Neural progenitor cell (in vitro differentiated cells): Measurements from ENCODE around the gene ZNF558. TPM values are rescaled to one million over a fixed set of nuclear protein-coding genes. Genes with fewer than 3 reads are reported as not detected.

Source experiments
- DNase-seq: peaks from one replicate; pipeline ENCODE4 v3.0.0-alpha.2; 2016; ENCODE audit warnings: low spot score
- H2AFZ ChIP-seq: fragments of 200-600 bp; sonication (generic); replicated peaks from 2 replicates; pipeline ENCODE4 v1.6.1; 2016; ENCODE audit warnings: antibody characterized with exemption
- H3F3A ChIP-seq: fragments of 200-600 bp; sonication (generic); 2 replicates; pipeline ENCODE4 v1.6.1; 2016; ENCODE audit warnings: antibody characterized with exemption, low read depth
- H3K27ac ChIP-seq: fragments of 200-600 bp; sonication (generic); 2 replicates; pipeline ENCODE4 v1.5.1; 2016; ENCODE audit warnings: mild to moderate bottlenecking
- H3K27me3 ChIP-seq: fragments of 200-600 bp; sonication (generic); 2 replicates; pipeline ENCODE4 v1.6.1; 2016; ENCODE audit warnings: mild to moderate bottlenecking, moderate library complexity
- H3K36me3 ChIP-seq: fragments of 200-600 bp; sonication (generic); 2 replicates; pipeline ENCODE4 v1.5.1; 2016
- H3K4me1 ChIP-seq: fragments of 200-600 bp; sonication (generic); 2 replicates; pipeline ENCODE4 v1.6.1; 2016; ENCODE audit warnings: mixed run types
- H3K4me2 ChIP-seq: fragments of 200-600 bp; sonication (generic); 2 replicates; pipeline ENCODE4 v1.6.1; 2016
- H3K4me3 ChIP-seq: fragments of 200-600 bp; sonication (generic); 2 replicates; pipeline ENCODE4 v1.5.1; 2016
- H3K79me2 ChIP-seq: fragments of 200-600 bp; sonication (generic); 2 replicates; pipeline ENCODE4 v1.6.1; 2016; ENCODE audit warnings: low read depth
- H3K9ac ChIP-seq: fragments of 200-600 bp; sonication (generic); 2 replicates; pipeline ENCODE4 v1.6.1; 2016
- H3K9me3 ChIP-seq: fragments of 200-600 bp; sonication (generic); 2 replicates; pipeline ENCODE4 v1.5.1; 2016; ENCODE audit warnings: low read depth
- H4K20me1 ChIP-seq: fragments of 200-600 bp; sonication (generic); 2 replicates; pipeline ENCODE4 v1.6.1; 2016; ENCODE audit warnings: low read depth
- H3K27ac Mint-ChIP-seq: 3 replicates; pipeline ENCODE4 v1.8.0; 2021; ENCODE audit warnings: mixed read lengths
- H3K27me3 Mint-ChIP-seq: 2 replicates; pipeline ENCODE4 v1.8.0; 2022; ENCODE audit warnings: low read depth, mild to moderate bottlenecking, inconsistent platforms, moderate library complexity, mixed read lengths; ENCODE audit not compliant: insufficient read depth
- H3K36me3 Mint-ChIP-seq: 3 replicates; pipeline ENCODE4 v1.8.0; 2021; ENCODE audit warnings: mixed read lengths
- H3K4me1 Mint-ChIP-seq: 3 replicates; pipeline ENCODE4 v1.8.0; 2021; ENCODE audit warnings: mixed read lengths
- H3K4me3 Mint-ChIP-seq: 3 replicates; pipeline ENCODE4 v1.8.0; 2021; ENCODE audit warnings: mild to moderate bottlenecking, moderate library complexity, mixed read lengths
- H3K9me3 Mint-ChIP-seq: 3 replicates; pipeline ENCODE4 v1.8.0; 2020; ENCODE audit warnings: mixed read lengths
- CTCF ChIP-seq: fragments of 200-600 bp; sonication (generic); IDR thresholded peaks from 2 replicates; pipeline ENCODE4 v1.5.1; 2017; ENCODE audit warnings: antibody characterized with exemption, mild to moderate bottlenecking
- EZH2 ChIP-seq: fragments of 200-600 bp; sonication (generic); IDR thresholded peaks from 2 replicates; pipeline ENCODE4 v1.6.1; 2017; ENCODE audit warnings: antibody characterized with exemption, mild to moderate bottlenecking, moderate library complexity
- EZH2phosphoT487 ChIP-seq: fragments of 200-600 bp; sonication (generic); IDR thresholded peaks from 2 replicates; pipeline ENCODE4 v1.6.1; 2017; ENCODE audit warnings: antibody characterized with exemption
- total RNA-seq: library from RNA; depleted of rRNA; stranded (reverse); fragments of >200 nt; gene quantifications from 2 replicates; pipeline ENCODE4 v1.2.3, GENCODE V29; 2015; ENCODE audit warnings: low replicate concordance

ZNF558 gene
- total RNA-seq, 1 donor from 2014 or later = 59.4 TPM

- Histone ChIP-seq H3K27ac (no peak overlapping the region), H3F3A (peaks cover 5% of the 10 kb centered on the region), H3K4me3 (peak overlapping the region; percentile 85), H2AFZ (peak overlapping the region; percentile 100), H3K79me2 (no peaks in the 10 kb centered on the region), H3K4me1 (no peaks in the 10 kb centered on the region), H3K27me3 (no peaks in the 10 kb centered on the region), H3K9me3 (peaks cover 5% of the 10 kb centered on the region), H3K4me2 (peak overlapping the region; percentile 87), H4K20me1 (no peaks in the 10 kb centered on the region), H3K36me3 (no peaks in the 10 kb centered on the region), H3K9ac (peak overlapping the region; percentile 67)
- H3K36me3 Mint-ChIP-seq = peaks cover 26% of the 10 kb centered on the region
- TF ChIP-seq EZH2 = no peak
- TF ChIP-seq EZH2phosphoT487 = no peak
- no peak for TF ChIP-seq CTCF
- H3K4me3 Mint-ChIP-seq = peak overlapping the region; percentile 92
- H3K4me1 Mint-ChIP-seq = peaks cover 7% of the 10 kb centered on the region
- peak; percentile 3 for DNase-seq
- no peak overlapping the region for H3K27ac Mint-ChIP-seq
- peaks cover 4% of the 10 kb centered on the region for H3K27me3 Mint-ChIP-seq
- peaks cover 9% of the 10 kb centered on the region for H3K9me3 Mint-ChIP-seq
These were observed 731 bp downstream of the ZNF558 start for GRCh38 chr19:8831373-8831772.

- TF ChIP-seq EZH2phosphoT487 (no peak), EZH2 (no peak), CTCF (no peak)
- Histone ChIP-seq H3F3A (no peaks in the 10 kb centered on the region), H4K20me1 (no peaks in the 10 kb centered on the region), H3K27ac (no peak overlapping the region), H2AFZ (no peak overlapping the region), H3K36me3 (no peaks in the 10 kb centered on the region), H3K4me2 (no peak overlapping the region), H3K9me3 (no peaks in the 10 kb centered on the region), H3K4me3 (no peak overlapping the region), H3K9ac (no peak overlapping the region), H3K27me3 (no peaks in the 10 kb centered on the region), H3K4me1 (no peaks in the 10 kb centered on the region), H3K79me2 (no peaks in the 10 kb centered on the region)
- H3K27ac Mint-ChIP-seq = no peak overlapping the region
- H3K4me1 Mint-ChIP-seq = peaks cover 7% of the 10 kb centered on the region
- no peak overlapping the region for H3K4me3 Mint-ChIP-seq
- peaks cover 18% of the 10 kb centered on the region for H3K9me3 Mint-ChIP-seq
- H3K36me3 Mint-ChIP-seq = peaks cover 56% of the 10 kb centered on the region
- no peak for DNase-seq
- peaks cover 7% of the 10 kb centered on the region for H3K27me3 Mint-ChIP-seq
These were observed 4.8 kb downstream of the ZNF558 start for GRCh38 chr19:8827277-8827676.

GRCh38 chr19:8826371-8826770 lies 5.7 kb downstream of the ZNF558 start:
- Histone ChIP-seq H3K4me1 (no peaks in the 10 kb centered on the region), H3K4me3 (no peak overlapping the region), H3K79me2 (no peaks in the 10 kb centered on the region), H3K9me3 (no peaks in the 10 kb centered on the region), H3K9ac (no peak overlapping the region), H3K4me2 (no peak overlapping the region), H3K36me3 (no peaks in the 10 kb centered on the region), H3F3A (no peaks in the 10 kb centered on the region), H3K27me3 (no peaks in the 10 kb centered on the region), H4K20me1 (no peaks in the 10 kb centered on the region), H3K27ac (no peak overlapping the region), H2AFZ (no peak overlapping the region)
- H3K27ac Mint-ChIP-seq = no peak overlapping the region
- no peak overlapping the region for H3K4me3 Mint-ChIP-seq
- H3K27me3 Mint-ChIP-seq = peaks cover 7% of the 10 kb centered on the region
- H3K9me3 Mint-ChIP-seq = peaks cover 18% of the 10 kb centered on the region
- DNase-seq = no peak
- H3K36me3 Mint-ChIP-seq = peaks cover 64% of the 10 kb centered on the region
- H3K4me1 Mint-ChIP-seq = peaks cover 3% of the 10 kb centered on the region
- TF ChIP-seq CTCF = no peak
- TF ChIP-seq EZH2phosphoT487 = no peak
- no peak for TF ChIP-seq EZH2
